CD4-positive, alpha-beta T cell treated with Interleukin-10 for 1 hour (primary cell): Measurements from ENCODE around the gene MRGPRG.

ENCODE experiments used
- DNase-seq: peaks from one replicate; pipeline ENCODE4 v3.0.0-alpha.2; 2020

The MRGPRG gene

GRCh38 chr11:3225159-3225758 is 6.6 kb upstream of the MRGPRG start:
- no peak for DNase-seq

GRCh38 chr11:3224401-3225057 is 5.9 kb upstream of the MRGPRG start:
- DNase-seq, result no peak

GRCh38 chr11:3223932-3224381 is 5.3 kb upstream of the MRGPRG start:
- no peak for DNase-seq

- DNase-seq, result no peak
These were observed 4.6 kb upstream of the MRGPRG start for GRCh38 chr11:3222941-3223915.

- no peak for DNase-seq
These were observed 3.6 kb upstream of the MRGPRG start for GRCh38 chr11:3222003-3222855.

- DNase-seq, result no peak
These were observed 2.9 kb upstream of the MRGPRG start for GRCh38 chr11:3221408-3222002.

- DNase-seq, result no peak
These were observed 2.2 kb upstream of the MRGPRG start for GRCh38 chr11:3220521-3221407.

GRCh38 chr11:3220101-3220500 is 1.5 kb upstream of the MRGPRG start:
- DNase-seq, result no peak

GRCh38 chr11:3219281-3219892 is 774 bp upstream of the MRGPRG start:
- no peak for DNase-seq

- no peak for DNase-seq
These were observed 663 bp downstream of the MRGPRG start for GRCh38 chr11:3217818-3218482.

GRCh38 chr11:3216027-3216525 is 2.5 kb downstream of the MRGPRG start:
- no peak for DNase-seq

- no peak for DNase-seq
These were observed 3.1 kb downstream of the MRGPRG start for GRCh38 chr11:3215346-3216026.

- DNase-seq, result no peak
These were observed 4.3 kb downstream of the MRGPRG start for GRCh38 chr11:3214420-3214699.

GRCh38 chr11:3213659-3214419 is 4.8 kb downstream of the MRGPRG start:
- DNase-seq, result no peak

- no peak for DNase-seq
These were observed 10.3 kb downstream of the MRGPRG start for GRCh38 chr11:3208272-3208671.

- no peak for DNase-seq
These were observed 11.0 kb downstream of the MRGPRG start for GRCh38 chr11:3207526-3208189.

- no peak for DNase-seq
These were observed 11.8 kb downstream of the MRGPRG start for GRCh38 chr11:3206922-3207204.

- DNase-seq, result no peak
These were observed 12.3 kb downstream of the MRGPRG start for GRCh38 chr11:3206156-3206921.
